Effector memory CD4-positive, alpha-beta T cell (primary cell): ENCODE results near the gene ADAMTS17.

Experiments used
- DNase-seq, 3 donors: peaks; one replicate each; pipeline ENCODE4 v3.0.0-alpha.2; 2020
- H3K27ac ChIP-seq: 2 replicates; pipeline ENCODE4 v1.7.0; 2013; ENCODE audit warnings: mild to moderate bottlenecking, low read length, moderate library complexity; ENCODE audit not compliant: insufficient read depth, poor library complexity, severe bottlenecking
- H3K27me3 ChIP-seq: replicated peaks from 2 replicates; pipeline ENCODE4 v1.7.0; 2013; ENCODE audit warnings: mild to moderate bottlenecking, low read length; ENCODE audit not compliant: insufficient read depth, control insufficient read depth, poor library complexity, severe bottlenecking
- H3K36me3 ChIP-seq: 2 replicates; pipeline ENCODE4 v1.7.0; 2013; ENCODE audit warnings: mild to moderate bottlenecking, low read length, moderate library complexity; ENCODE audit not compliant: control insufficient read depth, insufficient read depth
- H3K4me1 ChIP-seq: 2 replicates; pipeline ENCODE4 v1.7.0; 2013; ENCODE audit warnings: low read length, mild to moderate bottlenecking; ENCODE audit not compliant: control insufficient read depth, insufficient read depth, poor library complexity, severe bottlenecking
- H3K4me3 ChIP-seq: 2 replicates; pipeline ENCODE4 v1.7.0; 2013; ENCODE audit warnings: low read length, low read depth, mild to moderate bottlenecking; ENCODE audit not compliant: insufficient read depth, poor library complexity, severe bottlenecking
- H3K9me3 ChIP-seq: 2 replicates; pipeline ENCODE4 v1.7.0; 2013; ENCODE audit warnings: mild to moderate bottlenecking, low read length, moderate library complexity; ENCODE audit not compliant: control insufficient read depth

The ADAMTS17 gene

GRCh38 chr15:100202309-100202960, 139.3 kb downstream of the ADAMTS17 start:
- H3K27me3 ChIP-seq, result no peaks in the 10 kb centered on the region
- H3K4me3 ChIP-seq, result no peak overlapping the region
- H3K27ac ChIP-seq, result no peak overlapping the region
- H3K9me3 ChIP-seq, result no peaks in the 10 kb centered on the region
- no peaks in the 10 kb centered on the region for H3K36me3 ChIP-seq
- peaks cover 7% of the 10 kb centered on the region for H3K4me1 ChIP-seq
- no peak for DNase-seq

- no peaks in the 10 kb centered on the region for H3K27me3 ChIP-seq
- DNase-seq, result no peak
- H3K9me3 ChIP-seq, result no peaks in the 10 kb centered on the region
- H3K36me3 ChIP-seq, result no peaks in the 10 kb centered on the region
- H3K4me1 ChIP-seq, result peaks cover 7% of the 10 kb centered on the region
- H3K27ac ChIP-seq, result no peak overlapping the region
- H3K4me3 ChIP-seq, result no peak overlapping the region
These were observed 140.1 kb downstream of the ADAMTS17 start for GRCh38 chr15:100201376-100202280.

GRCh38 chr15:100200287-100200880, 141.4 kb downstream of the ADAMTS17 start:
- no peaks in the 10 kb centered on the region for H3K27me3 ChIP-seq
- no peaks in the 10 kb centered on the region for H3K36me3 ChIP-seq
- no peak overlapping the region for H3K27ac ChIP-seq
- no peaks in the 10 kb centered on the region for H3K9me3 ChIP-seq
- no peak overlapping the region for H3K4me3 ChIP-seq
- no peak for DNase-seq
- H3K4me1 ChIP-seq, result peaks cover 7% of the 10 kb centered on the region

GRCh38 chr15:100199711-100200286, 142.0 kb downstream of the ADAMTS17 start:
- no peaks in the 10 kb centered on the region for H3K27me3 ChIP-seq
- no peaks in the 10 kb centered on the region for H3K36me3 ChIP-seq
- no peak for DNase-seq
- H3K9me3 ChIP-seq, result no peaks in the 10 kb centered on the region
- H3K27ac ChIP-seq, result no peak overlapping the region
- H3K4me3 ChIP-seq, result no peak overlapping the region
- H3K4me1 ChIP-seq, result peaks cover 7% of the 10 kb centered on the region

- H3K27me3 ChIP-seq, result no peaks in the 10 kb centered on the region
- no peaks in the 10 kb centered on the region for H3K9me3 ChIP-seq
- no peak overlapping the region for H3K27ac ChIP-seq
- no peaks in the 10 kb centered on the region for H3K36me3 ChIP-seq
- no peak for DNase-seq
- peaks cover 7% of the 10 kb centered on the region for H3K4me1 ChIP-seq
- no peak overlapping the region for H3K4me3 ChIP-seq
These were observed 143.3 kb downstream of the ADAMTS17 start for GRCh38 chr15:100198442-100198841.

GRCh38 chr15:100196326-100197058, 145.3 kb downstream of the ADAMTS17 start:
- H3K27ac ChIP-seq, result no peak overlapping the region
- no peaks in the 10 kb centered on the region for H3K9me3 ChIP-seq
- no peak overlapping the region for H3K4me3 ChIP-seq
- no peaks in the 10 kb centered on the region for H3K36me3 ChIP-seq
- no peaks in the 10 kb centered on the region for H3K27me3 ChIP-seq
- DNase-seq, result no peak
- H3K4me1 ChIP-seq, result peaks cover 2% of the 10 kb centered on the region

- DNase-seq, result no peak
- H3K27me3 ChIP-seq, result no peaks in the 10 kb centered on the region
- no peaks in the 10 kb centered on the region for H3K36me3 ChIP-seq
- no peak overlapping the region for H3K4me3 ChIP-seq
- no peaks in the 10 kb centered on the region for H3K4me1 ChIP-seq
- H3K27ac ChIP-seq, result no peak overlapping the region
- no peaks in the 10 kb centered on the region for H3K9me3 ChIP-seq
These were observed 146.8 kb downstream of the ADAMTS17 start for GRCh38 chr15:100194996-100195395.

- Histone ChIP-seq H3K9me3 (no peaks in the 10 kb centered on the region), H3K4me1 (no peaks in the 10 kb centered on the region), H3K36me3 (no peaks in the 10 kb centered on the region), H3K27me3 (no peaks in the 10 kb centered on the region), H3K27ac (no peak overlapping the region), H3K4me3 (no peak overlapping the region)
- DNase-seq, result no peak
These were observed 148.4 kb downstream of the ADAMTS17 start for GRCh38 chr15:100193277-100193860.
